HCT116 (cell line): ENCODE results near the gene BDNF. TPM values are rescaled to one million over a fixed set of nuclear protein-coding genes. Genes with fewer than 3 reads are reported as not detected.

Experiments used
- ATAC-seq: fragments of 200-7000 bp; cut with Tn5 transposase; 2 replicates; pipeline ENCODE4 v1.9.1; 2020; ENCODE audit warnings: mild to moderate bottlenecking, moderate library complexity
- BruUV-seq: library from RNA; stranded (reverse); fragments of 400-500 nt; replicated peaks from 2 replicates; lab custom pipeline; 2021; lab: Mats Ljungman, UMichigan
- CTCF ChIA-PET: fragments of 300-600 bp; sonication (Branson Sonifier 250); formaldehyde crosslinking; loops from one replicate; lab custom pipeline; 2021; ENCODE audit warnings: antibody characterized with exemption; lab: Charles Lee
- POLR2A ChIA-PET: fragments of 300-600, 350-600 bp; sonication (Branson Sonifier 250); formaldehyde crosslinking; loops from one replicate; lab custom pipeline; 2021; ENCODE audit warnings: antibody characterized with exemption; lab: Charles Lee
- RAD21 ChIA-PET, 2 experiments: fragments of 300-600 bp; sonication (Branson Sonifier 250); formaldehyde crosslinking; loops; one replicate each; lab custom pipeline; 2023; ENCODE audit warnings: low total read pairs in 2 of 2; ENCODE audit not compliant: uncharacterized antibody in 2 of 2, unreplicated experiment in 2 of 2, low non-redundant PET in 1 of 2; lab: Charles Lee
- DNase-seq: peaks from one replicate; pipeline ENCODE4 v3.0.0-alpha.2; 2010; ENCODE audit warnings: low read depth, low spot score
- H2AFZ ChIP-seq: fragments of 200-600 bp; shearing (Covaris generic), sonication (generic); 2 replicates; pipeline ENCODE4 v1.6.1; 2017; ENCODE audit warnings: low read depth, mixed run types, mixed read lengths, antibody characterized with exemption, low read length; ENCODE audit not compliant: poor library complexity, severe bottlenecking
- H3K27ac ChIP-seq: 2 replicates; pipeline ENCODE4 v1.5.1; 2012; ENCODE audit warnings: low read depth, low read length
- H3K27me3 ChIP-seq: fragments of 200-600 bp; sonication (generic); 2 replicates; pipeline ENCODE4 v1.6.1; 2016; ENCODE audit warnings: mixed run types, low read length, mixed read lengths; ENCODE audit not compliant: insufficient read depth
- H3K36me3 ChIP-seq, 2 experiments: fragments of 200-500 bp in 1 of 2; fragments of 200-600 bp in 1 of 2; sonication (Bioruptor generic) in 1 of 2; sonication (generic) in 1 of 2; 2 replicates each; pipeline versions ENCODE4 v1.5.1 to v1.6.1; 2014 to 2016; ENCODE audit warnings: low read length in 2 of 2, inconsistent platforms in 1 of 2, mixed read lengths in 1 of 2, mixed run types in 1 of 2; ENCODE audit not compliant: insufficient read depth in 2 of 2, control insufficient read depth in 1 of 2
- H3K4me1 ChIP-seq, 2 experiments: fragments of 200-600 bp in 1 of 2; sonication (generic) in 1 of 2; 2 replicates each; pipeline versions ENCODE4 v1.5.1 to v1.6.1; 2012 to 2017; ENCODE audit warnings: low read length in 2 of 2, inconsistent platforms in 1 of 2, mild to moderate bottlenecking in 1 of 2, mixed read lengths in 1 of 2, mixed run types in 1 of 2, moderate library complexity in 1 of 2; ENCODE audit not compliant: insufficient read depth in 2 of 2, control insufficient read depth in 1 of 2
- H3K4me2 ChIP-seq: fragments of 200-600 bp; sonication (generic); 2 replicates; pipeline ENCODE4 v1.6.1; 2017; ENCODE audit warnings: mixed run types, low read length, mixed read lengths
- H3K4me3 ChIP-seq, 2 experiments: fragments of 200-600 bp in 1 of 2; sonication (generic) in 1 of 2; replicated peaks in 1 of 2; 2 replicates each; pipeline ENCODE4 v1.5.1; 2011 to 2016; ENCODE audit warnings: low read length in 2 of 2, control low read depth in 1 of 2, low read depth in 1 of 2, mild to moderate bottlenecking in 1 of 2, mixed read lengths in 1 of 2, mixed run types in 1 of 2
- H3K79me2 ChIP-seq: fragments of 200-600 bp; sonication (generic); 2 replicates; pipeline ENCODE4 v1.6.1; 2017; ENCODE audit warnings: mild to moderate bottlenecking, mixed run types, low read length, moderate library complexity, mixed read lengths; ENCODE audit not compliant: insufficient read depth
- H3K9ac ChIP-seq: fragments of 200-600 bp; sonication (generic); 2 replicates; pipeline ENCODE4 v1.6.1; 2016; ENCODE audit warnings: low read length, mixed read lengths
- H3K9me2 ChIP-seq: fragments of 200-600 bp; sonication (generic), shearing (Covaris generic); 2 replicates; pipeline ENCODE4 v1.6.1; 2017; ENCODE audit warnings: mixed run types, mild to moderate bottlenecking, moderate library complexity; ENCODE audit not compliant: insufficient read depth
- H3K9me3 ChIP-seq, 2 experiments: fragments of 200-500 bp in 1 of 2; fragments of 200-600 bp in 1 of 2; sonication (Bioruptor generic) in 1 of 2; sonication (generic) in 1 of 2; 2 replicates each; pipeline ENCODE4 v1.6.1; 2014 to 2017; ENCODE audit warnings: low read length in 2 of 2, mixed read lengths in 2 of 2, inconsistent platforms in 1 of 2, low read depth in 1 of 2, mild to moderate bottlenecking in 1 of 2, mixed run types in 1 of 2, moderate library complexity in 1 of 2; ENCODE audit not compliant: control insufficient read depth in 1 of 2, insufficient read depth in 1 of 2
- H4K20me1 ChIP-seq: fragments of 200-600 bp; sonication (generic), shearing (Covaris generic); 2 replicates; pipeline ENCODE4 v1.6.1; 2017; ENCODE audit warnings: mixed run types, mild to moderate bottlenecking, moderate library complexity; ENCODE audit not compliant: insufficient read depth
- ATF3 ChIP-seq: IDR thresholded peaks from 2 replicates; pipeline ENCODE4 v1.6.1; 2012
- CEBPB ChIP-seq: IDR thresholded peaks from 2 replicates; pipeline ENCODE4 v1.6.1; 2012; ENCODE audit warnings: low read depth
- EZH2 ChIP-seq: fragments of 200-600 bp; sonication (generic); IDR thresholded peaks from 2 replicates; pipeline ENCODE4 v1.6.1; 2017; ENCODE audit warnings: antibody characterized with exemption, mixed run types
- EZH2phosphoT487 ChIP-seq: fragments of 200-600 bp; IDR thresholded peaks from 2 replicates; pipeline ENCODE4 v1.6.1; 2018; ENCODE audit warnings: antibody characterized with exemption, borderline replicate concordance
- FOSL1 ChIP-seq: IDR thresholded peaks from 2 replicates; pipeline ENCODE4 v1.6.1; 2012; ENCODE audit warnings: low read depth
- JUND ChIP-seq: IDR thresholded peaks from 2 replicates; pipeline ENCODE4 v1.6.1; 2012
- POLR2A ChIP-seq: IDR thresholded peaks from 2 replicates; pipeline ENCODE4 v1.7.0; 2011; ENCODE audit warnings: borderline replicate concordance; ENCODE audit not compliant: insufficient read depth, insufficient read length; ENCODE audit errors: extremely low read depth
- RAD21 ChIP-seq: IDR thresholded peaks from 2 replicates; pipeline ENCODE4 v1.6.1; 2012; ENCODE audit warnings: low read depth, mild to moderate bottlenecking
- REST ChIP-seq: IDR thresholded peaks from 2 replicates; pipeline ENCODE4 v1.6.1; 2012; ENCODE audit warnings: low read depth
- SIN3A ChIP-seq: IDR thresholded peaks from 2 replicates; pipeline ENCODE4 v1.6.1; 2012; ENCODE audit warnings: low read depth
- SRF ChIP-seq: IDR thresholded peaks from 2 replicates; pipeline ENCODE4 v1.6.1; 2012; ENCODE audit warnings: low read depth
- TCF7L2 ChIP-seq: IDR thresholded peaks from 2 replicates; pipeline ENCODE4 v1.7.0; 2011; ENCODE audit warnings: borderline replicate concordance, inconsistent platforms; ENCODE audit not compliant: insufficient read depth, insufficient read length; ENCODE audit errors: extremely low read depth
- ZBTB33 ChIP-seq: IDR thresholded peaks from 2 replicates; pipeline ENCODE4 v1.6.1; 2011; ENCODE audit warnings: mild to moderate bottlenecking, low read length, moderate library complexity; ENCODE audit not compliant: insufficient replicate concordance; ENCODE audit errors: extremely low read depth
- intact Hi-C: fragments of 100-400 bp; cut with micrococcal nuclease; formaldehyde crosslinking; loops from 2 replicates; pipeline ENCODE4 v1.10.0; 2022
- total RNA-seq: library from RNA; stranded (reverse); gene quantifications from one replicate; pipeline ENCODE4 v1.2.1, GENCODE V29; 2021; ENCODE audit not compliant: unreplicated experiment

The BDNF gene
- total RNA-seq, 1 experiment from 2014 or later: 22.0 TPM

- H3K4me2 ChIP-seq: no peak overlapping the region
- no peak overlapping the region for H2AFZ ChIP-seq
- no peaks in the 10 kb centered on the region for H3K9me3 ChIP-seq
- no peaks in the 10 kb centered on the region for H3K36me3 ChIP-seq
- ATAC-seq (no peak), DNase-seq (no peak)
- ChIA-PET POLR2A (no interaction called here), CTCF (no interaction called here), RAD21 (no interaction called here)
- TF ChIP-seq ZBTB33 (no peak), JUND (no peak), EZH2 (no peak), EZH2phosphoT487 (no peak), TCF7L2 (no peak), SRF (no peak), RAD21 (no peak), ATF3 (no peak), POLR2A (no peak), SIN3A (no peak), REST (no peak), FOSL1 (no peak), CEBPB (no peak)
- no peak overlapping the region for H3K27ac ChIP-seq
- no peaks in the 10 kb centered on the region for H3K9me2 ChIP-seq
- no peaks in the 10 kb centered on the region for H3K27me3 ChIP-seq
- H3K4me3 ChIP-seq: no peak overlapping the region
- H4K20me1 ChIP-seq: no peaks in the 10 kb centered on the region
- intact Hi-C loops: no loop called here
- H3K4me1 ChIP-seq: no peaks in the 10 kb centered on the region
- H3K79me2 ChIP-seq: no peaks in the 10 kb centered on the region
- no peak overlapping the region for H3K9ac ChIP-seq
- BruUV-seq: no TSS peak
Observed at GRCh38 chr11:27612932-27613880, 87.0 kb downstream of the BDNF start.
